Endothelial cell of umbilical vein (primary cell): ENCODE data around the gene IGFBP2.

Experiments
- EZH2 ChIP-seq: IDR thresholded peaks from 2 replicates; pipeline ENCODE4 v1.6.1; 2012; ENCODE audit warnings: borderline replicate concordance, low read depth, mild to moderate bottlenecking, moderate library complexity, low read length, inconsistent platforms; ENCODE audit not compliant: severe bottlenecking
- POLR2A ChIP-seq: IDR thresholded peaks from 2 replicates; pipeline ENCODE4 v1.6.1; 2012; ENCODE audit warnings: low read depth, mild to moderate bottlenecking, control low read depth, low read length
- TF ChIP-seq, protein P1 (sequence below), 2 donors: IDR thresholded peaks; 1 replicate in 1 of 2; 2 replicates in 1 of 2; pipeline ENCODE4 v1.5.1; 2011; ENCODE audit warnings: low read length in 2 of 2, mild to moderate bottlenecking in 2 of 2, moderate library complexity in 2 of 2, control low read depth in 1 of 2, inconsistent platforms in 1 of 2, low read depth in 1 of 2; ENCODE audit not compliant: insufficient read depth in 1 of 2; ENCODE audit errors: extremely low read depth in 1 of 2
- TF ChIP-seq, protein P2 (sequence below): IDR thresholded peaks from 2 replicates; pipeline ENCODE4 v1.6.1; 2011; ENCODE audit not compliant: insufficient read depth, insufficient read length

DNA sequence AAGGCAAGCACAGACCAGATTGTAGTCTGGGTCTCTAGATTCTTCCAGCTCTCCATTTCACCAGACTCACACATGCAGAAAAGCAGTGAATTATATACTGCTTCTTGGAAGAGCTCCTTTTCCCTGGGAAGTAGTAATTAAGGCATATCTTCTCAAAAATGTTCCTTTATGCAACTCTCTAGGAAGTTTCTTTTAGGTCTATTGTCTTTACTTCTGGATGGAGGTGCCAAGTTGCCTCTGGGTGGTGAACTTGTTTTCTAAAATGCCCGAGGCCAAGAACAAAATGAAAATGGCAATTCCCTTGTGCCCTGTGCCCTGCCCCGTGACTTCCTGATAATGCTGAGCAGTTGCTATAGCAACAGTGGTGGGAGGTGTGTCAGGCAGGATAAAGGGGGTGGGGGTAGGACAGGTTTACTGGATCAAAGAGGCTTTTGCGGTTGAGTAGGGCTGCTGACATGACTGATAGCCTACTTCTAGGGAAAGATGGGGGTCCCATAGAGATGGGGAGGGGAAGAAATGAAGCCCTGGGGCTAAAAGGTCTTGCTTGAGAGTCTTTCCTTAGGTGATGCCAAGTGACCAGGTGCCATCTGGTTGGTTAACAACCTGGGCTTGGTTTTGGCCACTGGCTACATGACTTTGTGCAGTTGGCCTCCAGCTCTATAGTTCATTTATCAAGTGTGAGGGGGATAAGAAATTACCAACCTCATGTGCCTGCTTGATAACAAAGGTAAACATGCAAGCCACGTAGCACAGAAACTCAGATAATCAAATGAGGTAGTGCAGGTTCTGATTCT is 11.8 kb downstream of the IGFBP2 start:
- TF ChIP-seq EZH2 (no peak), POLR2A (no peak)
- TF ChIP-seq, protein P1, sequence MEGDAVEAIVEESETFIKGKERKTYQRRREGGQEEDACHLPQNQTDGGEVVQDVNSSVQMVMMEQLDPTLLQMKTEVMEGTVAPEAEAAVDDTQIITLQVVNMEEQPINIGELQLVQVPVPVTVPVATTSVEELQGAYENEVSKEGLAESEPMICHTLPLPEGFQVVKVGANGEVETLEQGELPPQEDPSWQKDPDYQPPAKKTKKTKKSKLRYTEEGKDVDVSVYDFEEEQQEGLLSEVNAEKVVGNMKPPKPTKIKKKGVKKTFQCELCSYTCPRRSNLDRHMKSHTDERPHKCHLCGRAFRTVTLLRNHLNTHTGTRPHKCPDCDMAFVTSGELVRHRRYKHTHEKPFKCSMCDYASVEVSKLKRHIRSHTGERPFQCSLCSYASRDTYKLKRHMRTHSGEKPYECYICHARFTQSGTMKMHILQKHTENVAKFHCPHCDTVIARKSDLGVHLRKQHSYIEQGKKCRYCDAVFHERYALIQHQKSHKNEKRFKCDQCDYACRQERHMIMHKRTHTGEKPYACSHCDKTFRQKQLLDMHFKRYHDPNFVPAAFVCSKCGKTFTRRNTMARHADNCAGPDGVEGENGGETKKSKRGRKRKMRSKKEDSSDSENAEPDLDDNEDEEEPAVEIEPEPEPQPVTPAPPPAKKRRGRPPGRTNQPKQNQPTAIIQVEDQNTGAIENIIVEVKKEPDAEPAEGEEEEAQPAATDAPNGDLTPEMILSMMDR (IDR thresholded peaks at IDR 0.05; ENCODE audit: extremely low read depth in 1 of 2, insufficient read depth in 1 of 2, low read depth in 1 of 2, low read length in 2 of 2): no peak
- TF ChIP-seq, protein P2, sequence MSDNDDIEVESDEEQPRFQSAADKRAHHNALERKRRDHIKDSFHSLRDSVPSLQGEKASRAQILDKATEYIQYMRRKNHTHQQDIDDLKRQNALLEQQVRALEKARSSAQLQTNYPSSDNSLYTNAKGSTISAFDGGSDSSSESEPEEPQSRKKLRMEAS: no peak
